ENCODE data around the gene TUBE1. TPM values are rescaled to one million over a fixed set of nuclear protein-coding genes. Genes with fewer than 3 reads are reported as not detected.

The TUBE1 gene
- total and polyA plus RNA-seq, 2 of the 4 experiments (the other 2 are of a cell fraction) = 7.9 to 8.6 TPM

DNA sequence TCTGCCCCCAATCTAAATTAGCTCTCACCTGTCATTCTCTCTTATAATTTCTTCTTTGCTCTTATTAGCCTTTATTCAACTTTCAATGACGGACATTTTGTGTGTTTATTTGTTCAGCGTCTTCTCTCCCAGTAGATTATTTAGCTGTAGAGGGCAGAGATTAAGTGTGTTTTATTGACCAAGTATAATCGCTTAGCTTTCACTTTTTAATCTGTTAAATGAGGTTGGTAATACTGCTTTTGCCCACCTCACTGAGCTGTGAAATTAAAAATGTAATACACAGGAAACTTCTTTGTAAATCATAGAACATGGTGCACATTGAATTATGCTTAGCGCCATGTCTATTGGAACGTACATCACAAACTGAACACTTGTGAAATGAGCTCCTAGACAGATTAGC is 36.9 kb downstream of the TUBE1 start:
- H4K8ac ChIP-seq (ENCODE audit: low read depth in 2 of 2, low read length in 2 of 2) = no peak overlapping the region
- TF ChIP-seq BHLHE40 (IDR thresholded peaks at IDR 0.05; ENCODE audit: low read depth, low read length) (no peak), SMC3 (IDR thresholded peaks at IDR 0.05; ENCODE audit: low read depth, low read length) (no peak), MAZ (IDR thresholded peaks at IDR 0.05; ENCODE audit: borderline replicate concordance, low read depth, low read length) (no peak), POLR2A (IDR thresholded peaks at IDR 0.05; ENCODE audit: low read depth, low read length) (no peak), CHD1 (IDR thresholded peaks at IDR 0.05; ENCODE audit: low read depth, low read length) (no peak), CEBPB (IDR thresholded peaks at IDR 0.05; ENCODE audit: low read depth, low read length) (no peak), MAFK (IDR thresholded peaks at IDR 0.05; ENCODE audit: low read depth, low read length) (peak; percentile 53)
- no peak for DNase-seq
- no peaks in the 10 kb centered on the region; the same call in none of the 2 replicates for H3K4me1 ChIP-seq (ENCODE audit: control insufficient read depth, insufficient read depth, low read length)
- BruUV-seq (replicated peaks) = no TSS peak
- H2BK120ac ChIP-seq (ENCODE audit: low read depth, low read length) = no peak overlapping the region
- H3K27ac ChIP-seq (ENCODE audit: insufficient read depth, low read length) = no peak overlapping the region
- CTCF ChIA-PET = no interaction called here
- no peak overlapping the region for H2AK9ac ChIP-seq (replicated peaks; ENCODE audit: low read depth, low read length, poor library complexity)
- no peak overlapping the region for H3K14ac ChIP-seq (replicated peaks; ENCODE audit: low read depth, low read length)
- no peak overlapping the region for H2BK20ac ChIP-seq (ENCODE audit: low read depth, low read length)
- H3K79me1 ChIP-seq (ENCODE audit: low read depth in 1 of 2, low read length in 2 of 2) = no peaks in the 10 kb centered on the region
- no peaks in the 10 kb centered on the region for H3K27me3 ChIP-seq (ENCODE audit: control insufficient read depth, insufficient read depth, low read length)
- no peak overlapping the region for H2AK5ac ChIP-seq (ENCODE audit: low read depth, low read length)
- H3K56ac ChIP-seq (ENCODE audit: extremely low read depth, insufficient read depth, low read length) = no peak overlapping the region
- H4K20me1 ChIP-seq (ENCODE audit: insufficient read depth, low read length) = no peaks in the 10 kb centered on the region
- intact Hi-C loops (cut with micrococcal nuclease) = no loop called here
- no peak overlapping the region for H3K4me2 ChIP-seq (ENCODE audit: low read depth, low read length)
- no peak overlapping the region for H3K4ac ChIP-seq (ENCODE audit: low read depth, low read length)
- WGBS, 2 experiments (ENCODE audit: extremely low coverage in 2 of 2, insufficient read length in 1 of 2) = no CpG with 5 or more reads among the region's 5 CpGs
- H4K5ac ChIP-seq (ENCODE audit: low read depth, low read length) = no peak overlapping the region
- no peak overlapping the region for H2AFZ ChIP-seq (replicated peaks; ENCODE audit: low read length, poor library complexity)
- POLR2A ChIA-PET (ENCODE audit: unreplicated experiment) = interaction anchor here (0.6 kb wide), 1 partner anchor 43 kb away, joined by 3 read pairs; no protein-coding TSS in a partner anchor
- no peak overlapping the region for H3K9ac ChIP-seq (ENCODE audit: low read depth, low read length)
- H3K4me3 ChIP-seq (ENCODE audit: insufficient read depth, low read depth, low read length) = no peak overlapping the region
- in situ Hi-C loops (cut with MboI; ENCODE audit: low sequenced_read_pairs) = no loop called here
- H2BK15ac ChIP-seq (ENCODE audit: low read depth, low read length) = no peak overlapping the region
- no peak overlapping the region for H2BK5ac ChIP-seq (ENCODE audit: low read depth, low read length, poor library complexity, severe bottlenecking)
- no peaks in the 10 kb centered on the region for H3K36me3 ChIP-seq (ENCODE audit: control insufficient read depth, insufficient read depth, low read length)
- no peak overlapping the region for H4K91ac ChIP-seq (ENCODE audit: insufficient read depth, low read depth, low read length)
- no peaks in the 10 kb centered on the region for H3K9me1 ChIP-seq (ENCODE audit: insufficient read depth, low read length)
- ATAC-seq (ENCODE audit: low read depth) = no peak
- H3K18ac ChIP-seq (ENCODE audit: low read depth, low read length) = no peak overlapping the region
- no peaks in the 10 kb centered on the region; the same call in 1 of the 2 replicates for H3K9me3 ChIP-seq (ENCODE audit: control insufficient read depth, insufficient read depth, low read length)
- dilution Hi-C loops (cut with HindIII; ENCODE audit: low sequenced_read_pairs, unreplicated experiment) = no loop called here
- H3K23ac ChIP-seq (ENCODE audit: low read depth, low read length) = no peak overlapping the region

Measured in IMR-90 (cell line).